WTC11 (cell line): ENCODE results near the gene ZSWIM2.

Source experiments
- CREB1 ChIP-seq: sonication (generic); formaldehyde crosslinking; IDR thresholded peaks from 2 replicates; pipeline ENCODE4 v1.8.0; 2023; ENCODE audit warnings: mild to moderate bottlenecking, missing genetic modification reagents
- CTCF ChIP-seq: fragments of 200-600 bp; IDR thresholded peaks from 2 replicates; pipeline ENCODE4 v1.8.0; 2022; ENCODE audit warnings: antibody characterized with exemption
- ELF4 ChIP-seq: sonication (generic); formaldehyde crosslinking; IDR thresholded peaks from 2 replicates; pipeline ENCODE4 v1.8.1; 2022; ENCODE audit warnings: low read depth, mild to moderate bottlenecking, moderate library complexity, missing genetic modification reagents
- HMGXB4 ChIP-seq: sonication (generic); formaldehyde crosslinking; IDR thresholded peaks from 2 replicates; pipeline ENCODE4 v1.8.1; 2023; ENCODE audit warnings: mild to moderate bottlenecking, moderate library complexity, missing genetic modification reagents
- MAX ChIP-seq: sonication (generic); formaldehyde crosslinking; IDR thresholded peaks from 2 replicates; pipeline ENCODE4 v1.8.0; 2022; ENCODE audit warnings: mild to moderate bottlenecking, missing genetic modification reagents
- MLX ChIP-seq: sonication (generic); formaldehyde crosslinking; IDR thresholded peaks from 2 replicates; pipeline ENCODE4 v1.8.1; 2023; ENCODE audit warnings: mild to moderate bottlenecking, missing genetic modification reagents, moderate library complexity
- NR2C2 ChIP-seq: sonication (generic); formaldehyde crosslinking; IDR thresholded peaks from 2 replicates; pipeline ENCODE4 v1.8.0; 2022; ENCODE audit warnings: mild to moderate bottlenecking, missing genetic modification reagents
- TEAD4 ChIP-seq: sonication (generic); formaldehyde crosslinking; IDR thresholded peaks from 2 replicates; pipeline ENCODE4 v1.8.0; 2022; ENCODE audit warnings: mild to moderate bottlenecking, missing genetic modification reagents

- TF ChIP-seq ELF4 (CRISPR knock-in tag) (no peak), CTCF (no peak), HMGXB4 (no peak), TEAD4 (CRISPR knock-in tag) (no peak), CREB1 (CRISPR knock-in tag) (no peak), NR2C2 (CRISPR knock-in tag) (no peak), MLX (CRISPR knock-in tag) (no peak), MAX (CRISPR knock-in tag) (no peak)
These were observed 3.5 kb upstream of the ZSWIM2 start for GRCh38 chr2:186852508-186852907.
